Heart left ventricle (tissue), 13 donors: ENCODE results near the gene TYW1.

Experiments
- CTCF ChIP-seq, 12 donors: fragments of 200-600 bp; sonication (generic) in 4 of 12; IDR thresholded peaks; one replicate each; pipeline versions ENCODE4 v1.5.0 to v1.8.0; 2018 to 2022; ENCODE audit warnings: antibody characterized with exemption in 12 of 12, mild to moderate bottlenecking in 5 of 12
- POLR2A ChIP-seq, 2 donors: fragments of 450-650 bp; IDR thresholded peaks; one replicate each; pipeline ENCODE4 v1.6.1; 2017; ENCODE audit warnings: antibody characterized with exemption in 2 of 2, mild to moderate bottlenecking in 2 of 2, moderate library complexity in 2 of 2
- donor health status: ischemic (EF 13 %, LVEDD 7.1; RV severe dilation, severe dysfunction).
- donor health status: DM: no; HTN: yes; CAD: no.
- donor health status: DM: no; HTN: no; CAD: no.
- donor health status: ischemic (EF 25% LVEDD 6.9; RV normal size, moderate dysfunction).
- donor health status: ischemic (EF 25% LVEDD 5.7; RV mildly dilated, moderate dysfunction).
- donor health status: ischemic (EF 35%, LVEDD 5.7; RV mildly dilated, moderate dysfunction).
- donor health status: nonischemic (EF 11% LVEDD 7.7; RV severe dilation, severe dysfunction).
- donor health status: DM: yes; HTN: yes; CAD: no.
- donor health status: PGD.
- donor health status: ischemic (EF 29% LVEDD 5.4; RV normal size, mild dysfunction).
- donor health status: nonischemic (EF 23%, LVEDD 6.1; RV moderate dilation, normal function).

GRCh38 chr7:67008260-67008659 is 11.6 kb downstream of the TYW1 start:
- no peak for TF ChIP-seq CTCF (IDR thresholded peaks at IDR 0.05)
- no peak for TF ChIP-seq POLR2A (IDR thresholded peaks at IDR 0.05)
